HepG2 (cell line): ENCODE measurements around the gene NRSN2. TPM values are rescaled to one million over a fixed set of nuclear protein-coding genes. Genes with fewer than 3 reads are reported as not detected.

Experiments
- AKNA ChIP-seq: sonication (generic); formaldehyde crosslinking; IDR thresholded peaks from 2 replicates; pipeline ENCODE4 v1.4.0; 2020; ENCODE audit warnings: missing genetic modification reagents, borderline replicate concordance
- CBX1 ChIP-seq: IDR thresholded peaks from one replicate; pipeline ENCODE4 v1.6.1; 2016; ENCODE audit warnings: antibody characterized with exemption, low read depth
- ELF1 ChIP-seq: sonication (generic); formaldehyde crosslinking; IDR thresholded peaks from 2 replicates; pipeline ENCODE4 v1.4.0; 2020; ENCODE audit warnings: missing genetic modification reagents
- GLI4 ChIP-seq: sonication (generic); formaldehyde crosslinking; IDR thresholded peaks from 2 replicates; pipeline ENCODE4 v1.5.1; 2020; ENCODE audit warnings: missing genetic modification reagents, mild to moderate bottlenecking, moderate library complexity, borderline replicate concordance
- KLF9 ChIP-seq: IDR thresholded peaks from 2 replicates; pipeline ENCODE4 v1.6.1; 2016; ENCODE audit warnings: low read depth
- MZF1 ChIP-seq: sonication (generic); formaldehyde crosslinking; IDR thresholded peaks from 2 replicates; pipeline ENCODE4 v1.8.1; 2023; ENCODE audit warnings: mild to moderate bottlenecking, missing genetic modification reagents, borderline replicate concordance
- NFATC3 ChIP-seq: sonication (generic); formaldehyde crosslinking; IDR thresholded peaks from 2 replicates; pipeline ENCODE4 v1.5.1; 2020; ENCODE audit warnings: mild to moderate bottlenecking, missing genetic modification reagents
- NFE2 ChIP-seq: sonication (generic); formaldehyde crosslinking; IDR thresholded peaks from 2 replicates; pipeline ENCODE4 v1.4.0; 2020; ENCODE audit warnings: missing genetic modification reagents
- NFYC ChIP-seq: IDR thresholded peaks from 2 replicates; pipeline ENCODE4 v1.6.1; 2016; ENCODE audit warnings: missing genetic modification reagents, missing compliant biosample characterization
- NPAS2 ChIP-seq: sonication (generic); formaldehyde crosslinking; IDR thresholded peaks from 2 replicates; pipeline ENCODE4 v1.8.0; 2022; ENCODE audit warnings: mild to moderate bottlenecking, missing genetic modification reagents, borderline replicate concordance
- NR2F1 ChIP-seq, 2 experiments: fragments of 450-650 bp in 1 of 2; formaldehyde crosslinking in 1 of 2; IDR thresholded peaks; 2 replicates each; pipeline versions ENCODE4 v1.5.0 to v1.6.1; 2016 to 2020; ENCODE audit warnings: mild to moderate bottlenecking in 1 of 2, missing compliant biosample characterization in 1 of 2, missing genetic modification reagents in 1 of 2, moderate library complexity in 1 of 2
- PRPF4 ChIP-seq: fragments of 200-400 bp; formaldehyde crosslinking; IDR thresholded peaks from 2 replicates; pipeline ENCODE4 v1.6.1; 2016; ENCODE audit warnings: low read length, low read depth; ENCODE audit not compliant: poor library complexity, severe bottlenecking
- SALL1 ChIP-seq: sonication (generic); formaldehyde crosslinking; IDR thresholded peaks from 2 replicates; pipeline ENCODE4 v1.8.0; 2022; ENCODE audit warnings: mild to moderate bottlenecking, missing genetic modification reagents
- SMARCC2 ChIP-seq: fragments of 450-650 bp; IDR thresholded peaks from 2 replicates; pipeline ENCODE4 v1.6.1; 2017; ENCODE audit warnings: antibody characterized with exemption, mild to moderate bottlenecking
- SYNCRIP ChIP-seq: fragments of 200-400 bp; formaldehyde crosslinking; IDR thresholded peaks from 2 replicates; pipeline ENCODE4 v1.6.1; 2018; ENCODE audit warnings: mild to moderate bottlenecking, low read depth, low read length; ENCODE audit not compliant: insufficient read depth
- TBX2 ChIP-seq: sonication (generic); formaldehyde crosslinking; IDR thresholded peaks from 2 replicates; pipeline ENCODE4 v1.5.0; 2020; ENCODE audit warnings: missing genetic modification reagents, mild to moderate bottlenecking, borderline replicate concordance
- ZBTB20 ChIP-seq: sonication (generic); formaldehyde crosslinking; IDR thresholded peaks from 2 replicates; pipeline ENCODE4 v1.8.1; 2023; ENCODE audit warnings: missing genetic modification reagents, low read depth, mild to moderate bottlenecking, borderline replicate concordance
- ZNF234 ChIP-seq: sonication (generic); formaldehyde crosslinking; conservative IDR thresholded peaks from 2 replicates; pipeline ENCODE4 v1.5.1; 2020; ENCODE audit warnings: mild to moderate bottlenecking, missing genetic modification reagents
- ZNF317 ChIP-seq: sonication (generic); formaldehyde crosslinking; IDR thresholded peaks from 2 replicates; pipeline ENCODE4 v1.5.0; 2020; ENCODE audit warnings: mild to moderate bottlenecking, missing genetic modification reagents
- ZNF33B ChIP-seq: sonication (generic); formaldehyde crosslinking; IDR thresholded peaks from 2 replicates; pipeline ENCODE4 v1.5.1; 2020; ENCODE audit warnings: mild to moderate bottlenecking, missing genetic modification reagents
- ZNF598 ChIP-seq: sonication (generic); formaldehyde crosslinking; IDR thresholded peaks from 2 replicates; pipeline ENCODE4 v1.5.1; 2020; ENCODE audit warnings: mild to moderate bottlenecking, missing genetic modification reagents, borderline replicate concordance
- ZNF7 ChIP-seq: IDR thresholded peaks from 2 replicates; pipeline ENCODE4 v1.6.1; 2016; ENCODE audit warnings: missing biosample characterization, missing genetic modification reagents
- ZNF772 ChIP-seq: sonication (generic); formaldehyde crosslinking; IDR thresholded peaks from 2 replicates; pipeline ENCODE4 v1.5.0; 2020; ENCODE audit warnings: mild to moderate bottlenecking, missing genetic modification reagents
- ZNF788 ChIP-seq: sonication (generic); formaldehyde crosslinking; IDR thresholded peaks from 2 replicates; pipeline ENCODE4 v1.5.0; 2020; ENCODE audit warnings: mild to moderate bottlenecking, missing genetic modification reagents, borderline replicate concordance
- ZNF850 ChIP-seq: sonication (generic); formaldehyde crosslinking; conservative IDR thresholded peaks from 2 replicates; pipeline ENCODE4 v1.9.0; 2021; ENCODE audit warnings: mild to moderate bottlenecking, missing genetic modification reagents
- polyA plus RNA-seq, 8 experiments: library from polyadenylated mRNA; depleted of rRNA in 3 of 8; stranded (reverse) in 7 of 8; unstranded in 1 of 8; fragments of >200 nt; fragmentation: Illumina TruSeq in 4 of 8; extraction: Trizol in 4 of 8; gene quantifications; 2 replicates each; pipeline versions ENCODE4 v1.2.1 to v1.2.3, GENCODE V29; 2011 to 2016; ENCODE audit warnings: low read depth in 4 of 8, missing spikeins in 1 of 8, mixed read lengths in 1 of 8; ENCODE audit not compliant: insufficient read depth in 1 of 8
- total RNA-seq, 5 experiments: library from RNA; depleted of rRNA; stranded (reverse); fragments of >200 nt; fragmentation: Illumina TruSeq; extraction: Trizol; gene quantifications; 2 replicates each; pipeline ENCODE4 v1.2.3, GENCODE V29; 2016; ENCODE audit warnings: low read depth in 1 of 5
- TF ChIP-seq, protein P1 (sequence below): sonication (generic); formaldehyde crosslinking; IDR thresholded peaks from 2 replicates; pipeline ENCODE4 v1.9.0; 2021; ENCODE audit warnings: missing genetic modification reagents, borderline replicate concordance

NRSN2 gene
- total and polyA plus RNA-seq, 2 of the 13 experiments (the other 11 are each of a cell fraction or from before 2014, with no cell fraction given), result 32.3 to 49.4 TPM

GRCh38 chr20:404088-404487 is 57.2 kb downstream of the NRSN2 start (continued):
- TF ChIP-seq AKNA (CRISPR knock-in tag) (no peak), ZNF317 (CRISPR knock-in tag) (peak; percentile 4; the same call in 1 of the 2 replicates), NR2F1 (CRISPR knock-in tag; IDR thresholded peaks at IDR 0.05) (no peak), NFATC3 (CRISPR knock-in tag) (no peak), NPAS2 (CRISPR knock-in tag) (no peak), ELF1 (CRISPR knock-in tag) (no peak), KLF9 (CRISPR knock-in tag) (no peak), ZNF7 (CRISPR knock-in tag) (no peak), ZNF598 (CRISPR knock-in tag) (0 out of 2 replicates have a peak, but pooled peaks have one; percentile 5), SALL1 (CRISPR knock-in tag) (0 out of 2 replicates have a peak, but pooled peaks have one; percentile 16), ZNF33B (no peak), TBX2 (CRISPR knock-in tag) (peak; percentile 46; the same call in 1 of the 2 replicates), ZNF850 (CRISPR knock-in tag) (no peak), CBX1 (no peak), NFE2 (no peak), NFYC (CRISPR knock-in tag) (no peak), PRPF4 (peak; percentile 27), ZNF234 (CRISPR knock-in tag) (0 out of 2 replicates have a peak, but pooled peaks have one; percentile 34), SMARCC2 (no peak), ZNF772 (CRISPR knock-in tag) (no peak), SYNCRIP (no peak), ZBTB20 (no peak), GLI4 (CRISPR knock-in tag) (0 out of 2 replicates have a peak, but pooled peaks have one; percentile 63), MZF1 (CRISPR knock-in tag) (no peak), ZNF788 (CRISPR knock-in tag) (0 out of 2 replicates have a peak, but pooled peaks have one; percentile 14)
- TF ChIP-seq, protein P1, sequence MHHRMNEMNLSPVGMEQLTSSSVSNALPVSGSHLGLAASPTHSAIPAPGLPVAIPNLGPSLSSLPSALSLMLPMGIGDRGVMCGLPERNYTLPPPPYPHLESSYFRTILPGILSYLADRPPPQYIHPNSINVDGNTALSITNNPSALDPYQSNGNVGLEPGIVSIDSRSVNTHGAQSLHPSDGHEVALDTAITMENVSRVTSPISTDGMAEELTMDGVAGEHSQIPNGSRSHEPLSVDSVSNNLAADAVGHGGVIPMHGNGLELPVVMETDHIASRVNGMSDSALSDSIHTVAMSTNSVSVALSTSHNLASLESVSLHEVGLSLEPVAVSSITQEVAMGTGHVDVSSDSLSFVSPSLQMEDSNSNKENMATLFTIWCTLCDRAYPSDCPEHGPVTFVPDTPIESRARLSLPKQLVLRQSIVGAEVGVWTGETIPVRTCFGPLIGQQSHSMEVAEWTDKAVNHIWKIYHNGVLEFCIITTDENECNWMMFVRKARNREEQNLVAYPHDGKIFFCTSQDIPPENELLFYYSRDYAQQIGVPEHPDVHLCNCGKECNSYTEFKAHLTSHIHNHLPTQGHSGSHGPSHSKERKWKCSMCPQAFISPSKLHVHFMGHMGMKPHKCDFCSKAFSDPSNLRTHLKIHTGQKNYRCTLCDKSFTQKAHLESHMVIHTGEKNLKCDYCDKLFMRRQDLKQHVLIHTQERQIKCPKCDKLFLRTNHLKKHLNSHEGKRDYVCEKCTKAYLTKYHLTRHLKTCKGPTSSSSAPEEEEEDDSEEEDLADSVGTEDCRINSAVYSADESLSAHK (CRISPR knock-in tag), result no peak
